ENCODE data around the gene ABHD3. TPM values are rescaled to one million over a fixed set of nuclear protein-coding genes. Genes with fewer than 3 reads are reported as not detected.

Gene ABHD3
- polyA plus RNA-seq, 3 donors: 19.6 to 22.7 (median 22.7) TPM

DNA sequence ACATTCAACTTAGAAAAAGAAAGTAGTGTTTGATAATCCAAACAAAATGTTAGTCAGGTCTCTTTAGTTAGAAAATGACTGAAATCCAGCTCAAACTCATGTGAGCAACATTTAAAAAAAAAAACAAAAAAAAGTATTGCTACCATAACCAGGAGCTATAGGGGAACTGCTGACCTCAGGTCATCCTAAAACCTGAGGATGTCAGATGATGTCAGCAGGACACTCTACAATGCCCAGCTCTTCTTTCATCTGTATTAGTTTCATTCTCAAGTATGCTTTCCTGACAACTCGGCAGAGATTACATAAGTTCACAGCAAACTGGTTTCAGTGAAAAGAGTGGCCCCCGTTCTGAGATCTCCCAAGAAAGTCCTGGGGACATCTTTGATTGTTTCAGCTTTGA, 99.9 kb downstream of the ABHD3 start:
- no peak for DNase-seq (ENCODE audit: extremely low read depth in 1 of 11, low read depth in 9 of 11, low spot score in 4 of 11)

DNA sequence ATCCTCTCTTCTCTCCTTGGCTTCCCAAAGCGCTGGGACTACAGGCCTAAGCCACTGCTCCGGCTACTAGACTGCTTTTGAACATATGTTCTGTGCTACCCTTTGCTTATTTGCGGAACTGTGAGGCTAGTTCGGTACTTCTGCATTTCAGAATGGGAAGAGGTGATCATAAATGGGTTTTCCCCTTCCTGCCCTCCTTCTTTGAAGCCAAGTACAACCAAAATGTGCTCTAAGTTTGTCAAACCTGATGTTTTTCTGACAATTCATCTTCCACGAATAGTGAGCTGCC, 102.3 kb downstream of the ABHD3 start:
- DNase-seq (ENCODE audit: extremely low read depth in 1 of 11, low read depth in 9 of 11, low spot score in 4 of 11): no peak

Other genes with a start within 250 kb of the ABHD3 start
- gene ESCO1, start 104.1 kb downstream of the ABHD3 start, polyA plus RNA-seq (ENCODE audit: insufficient read length in 3 of 3): 10 to 100 TPM; 23.5 to 29.7 (median 25.2) TPM
- 100 to 1,000 TPM; 125 to 189 (median 179) TPM for gene SNRPD1, start 92.5 kb downstream of the ABHD3 start, polyA plus RNA-seq (ENCODE audit: insufficient read length in 3 of 3)
- 10 to 100 TPM; 59.4 to 74.5 (median 68.9) TPM for gene MIB1, start 36.0 kb upstream of the ABHD3 start, polyA plus RNA-seq (ENCODE audit: insufficient read length in 3 of 3)